Activated CD8-positive, alpha-beta T cell treated with anti-CD3 and anti-CD28 coated beads for 36 hours (primary cell): ENCODE results near the gene PNKD. TPM values are rescaled to one million over a fixed set of nuclear protein-coding genes. Genes with fewer than 3 reads are reported as not detected.

Experiments used
- ATAC-seq: fragments of 200-7000 bp; cut with Tn5 transposase; one replicate; pipeline ENCODE4 v1.10.0; 2021; ENCODE audit warnings: mild to moderate bottlenecking, moderate library complexity
- CTCF ChIA-PET: fragments of 350-600 bp; sonication (Branson Sonifier 250); formaldehyde crosslinking; loops from one replicate; lab custom pipeline; 2021; ENCODE audit warnings: antibody characterized with exemption; lab: Charles Lee
- POLR2A ChIA-PET: fragments of 350-600 bp; sonication (Branson Sonifier 250); formaldehyde crosslinking; loops from one replicate; lab custom pipeline; 2021; ENCODE audit warnings: antibody characterized with exemption; lab: Charles Lee
- DNase-seq: peaks from one replicate; pipeline ENCODE4 v3.0.0-alpha.2; 2020
- H3K27ac Mint-ChIP-seq: one replicate; pipeline ENCODE4 v1.8.0; 2021; ENCODE audit warnings: mild to moderate bottlenecking, mixed read lengths
- H3K27me3 Mint-ChIP-seq: one replicate; pipeline ENCODE4 v1.8.0; 2021; ENCODE audit warnings: mixed read lengths
- H3K36me3 Mint-ChIP-seq: one replicate; pipeline ENCODE4 v1.8.0; 2021; ENCODE audit warnings: low read depth, mixed read lengths
- H3K4me1 Mint-ChIP-seq: one replicate; pipeline ENCODE4 v1.8.0; 2021; ENCODE audit warnings: low read depth, mixed read lengths
- H3K4me3 Mint-ChIP-seq: one replicate; pipeline ENCODE4 v1.8.0; 2021; ENCODE audit warnings: mild to moderate bottlenecking, moderate library complexity, mixed read lengths
- H3K9me3 Mint-ChIP-seq: one replicate; pipeline ENCODE4 v1.8.0; 2021; ENCODE audit warnings: mixed read lengths
- CTCF ChIP-seq: fragments of 200-600 bp; IDR thresholded peaks from one replicate; pipeline ENCODE4 v1.8.0; 2022; ENCODE audit warnings: antibody characterized with exemption, mild to moderate bottlenecking
- intact Hi-C: fragments of 100-400 bp; cut with micrococcal nuclease; formaldehyde crosslinking; loops from one replicate; pipeline ENCODE4 v1.10.0; 2022
- total RNA-seq, 2 experiments: library from RNA; stranded (reverse); gene quantifications; one replicate each; pipeline ENCODE4 v1.2.3, GENCODE V29; 2021

Gene PNKD
- total RNA-seq, 2 experiments from 2014 or later = 19.8 to 24.4 TPM

- intact Hi-C loops = no loop called here
- Mint-ChIP-seq H3K4me1 (peaks cover 16% of the 10 kb centered on the region), H3K27ac (peak overlapping the region; percentile 80), H3K9me3 (no peaks in the 10 kb centered on the region), H3K36me3 (no peaks in the 10 kb centered on the region), H3K4me3 (peak overlapping the region; percentile 66), H3K27me3 (peaks cover 1% of the 10 kb centered on the region)
- TF ChIP-seq CTCF = no peak
- ATAC-seq (peak; percentile 96), DNase-seq (peak; percentile 82)
- POLR2A ChIA-PET = no interaction called here
- CTCF ChIA-PET = interaction anchor here (0.8 to 1.4 kb wide), 4 partner anchors 11 to 77 kb away, joined by 3 to 5 read pairs (median 4); partner anchors contain the start of gene CATIP
These were observed 97.3 kb downstream of the PNKD start for GRCh38 chr2:218367415-218368149.

GRCh38 chr2:218368150-218368528 is 97.8 kb downstream of the PNKD start:
- H3K9me3 Mint-ChIP-seq = no peaks in the 10 kb centered on the region
- peaks cover 16% of the 10 kb centered on the region for H3K4me1 Mint-ChIP-seq
- POLR2A ChIA-PET = no interaction called here
- CTCF ChIA-PET = interaction anchor here (1.4 kb wide), 1 partner anchor 12 kb away, joined by 5 read pairs; no protein-coding TSS in a partner anchor
- peaks cover 1% of the 10 kb centered on the region for H3K27me3 Mint-ChIP-seq
- ATAC-seq (no peak), DNase-seq (no peak)
- peak overlapping the region; percentile 72 for H3K27ac Mint-ChIP-seq
- TF ChIP-seq CTCF = no peak
- intact Hi-C loops = no loop called here
- H3K36me3 Mint-ChIP-seq = no peaks in the 10 kb centered on the region
- peak overlapping the region; percentile 66 for H3K4me3 Mint-ChIP-seq

DNA sequence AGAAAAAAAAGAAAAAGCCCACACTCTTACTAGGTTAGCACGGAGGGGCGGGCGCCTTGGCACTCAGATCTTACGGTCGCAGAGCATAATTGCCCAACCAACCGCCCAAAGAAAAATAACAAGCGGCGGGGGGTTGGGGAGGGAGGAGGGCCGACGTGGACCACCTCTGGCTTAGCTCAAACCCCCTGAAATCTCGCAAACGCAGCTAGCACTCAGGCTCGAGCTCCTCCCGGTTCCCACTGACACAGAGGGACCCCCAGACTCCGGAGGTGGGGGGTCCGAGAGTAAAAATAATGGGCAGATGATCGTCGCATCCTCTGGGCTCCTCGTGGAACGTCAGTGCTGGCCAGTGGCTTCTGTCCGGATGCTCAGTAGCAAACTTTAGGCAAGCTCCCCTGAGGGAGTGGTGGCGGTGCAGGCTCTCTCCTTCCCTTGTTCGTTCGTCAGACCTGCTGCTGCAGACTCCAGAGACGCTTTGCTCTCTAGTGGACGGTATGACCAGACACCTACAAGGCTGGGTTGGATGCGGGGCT is 98.4 kb downstream of the PNKD start:
- ChIA-PET POLR2A (interaction anchor here (0.7 kb wide), 1 partner anchor 28 kb away, joined by 3 read pairs; no protein-coding TSS in a partner anchor), CTCF (interaction anchor here (1.0 kb wide), 1 partner anchor 67 kb away, joined by 3 read pairs; no protein-coding TSS in a partner anchor)
- Mint-ChIP-seq H3K4me3 (peak overlapping the region; percentile 66), H3K4me1 (peaks cover 16% of the 10 kb centered on the region), H3K27me3 (peaks cover 1% of the 10 kb centered on the region), H3K36me3 (no peaks in the 10 kb centered on the region), H3K27ac (no peak overlapping the region), H3K9me3 (no peaks in the 10 kb centered on the region)
- ATAC-seq = no peak
- no peak for TF ChIP-seq CTCF
- intact Hi-C loops = no loop called here
- no peak for DNase-seq

- ChIA-PET CTCF (interaction anchor here (1.0 kb wide), 1 partner anchor 68 kb away, joined by 3 read pairs; no protein-coding TSS in a partner anchor), POLR2A (interaction anchor here (0.7 to 0.9 kb wide), 2 partner anchors 27 to 99 kb away, joined by 3 to 4 read pairs; partner anchors contain the start of genes AAMP and PNKD)
- H3K4me3 Mint-ChIP-seq = no peak overlapping the region
- TF ChIP-seq CTCF = no peak
- H3K27me3 Mint-ChIP-seq = peaks cover 1% of the 10 kb centered on the region
- no peaks in the 10 kb centered on the region for H3K36me3 Mint-ChIP-seq
- no peak overlapping the region for H3K27ac Mint-ChIP-seq
- DNase-seq (no peak), ATAC-seq (no peak)
- no peaks in the 10 kb centered on the region for H3K9me3 Mint-ChIP-seq
- intact Hi-C loops = no loop called here
- peaks cover 16% of the 10 kb centered on the region for H3K4me1 Mint-ChIP-seq
These were observed 99.0 kb downstream of the PNKD start for GRCh38 chr2:218369330-218369729.
